HCT116 (cell line): ENCODE measurements around the gene CFAP61. TPM values are rescaled to one million over a fixed set of nuclear protein-coding genes. Genes with fewer than 3 reads are reported as not detected.

Experiments
- ATAC-seq: fragments of 200-7000 bp; cut with Tn5 transposase; 2 replicates; pipeline ENCODE4 v1.9.1; 2020; ENCODE audit warnings: mild to moderate bottlenecking, moderate library complexity
- BruUV-seq: library from RNA; stranded (reverse); fragments of 400-500 nt; replicated peaks from 2 replicates; lab custom pipeline; 2021; lab: Mats Ljungman, UMichigan
- CTCF ChIA-PET: fragments of 300-600 bp; sonication (Branson Sonifier 250); formaldehyde crosslinking; loops from one replicate; lab custom pipeline; 2021; ENCODE audit warnings: antibody characterized with exemption; lab: Charles Lee
- POLR2A ChIA-PET: fragments of 300-600, 350-600 bp; sonication (Branson Sonifier 250); formaldehyde crosslinking; loops from one replicate; lab custom pipeline; 2021; ENCODE audit warnings: antibody characterized with exemption; lab: Charles Lee
- RAD21 ChIA-PET, 2 experiments: fragments of 300-600 bp; sonication (Branson Sonifier 250); formaldehyde crosslinking; loops; one replicate each; lab custom pipeline; 2023; ENCODE audit warnings: low total read pairs in 2 of 2; ENCODE audit not compliant: uncharacterized antibody in 2 of 2, unreplicated experiment in 2 of 2, low non-redundant PET in 1 of 2; lab: Charles Lee
- DNase-seq: peaks from one replicate; pipeline ENCODE4 v3.0.0-alpha.2; 2010; ENCODE audit warnings: low read depth, low spot score
- H2AFZ ChIP-seq: fragments of 200-600 bp; shearing (Covaris generic), sonication (generic); 2 replicates; pipeline ENCODE4 v1.6.1; 2017; ENCODE audit warnings: low read depth, mixed run types, mixed read lengths, antibody characterized with exemption, low read length; ENCODE audit not compliant: poor library complexity, severe bottlenecking
- H3K27ac ChIP-seq: 2 replicates; pipeline ENCODE4 v1.5.1; 2012; ENCODE audit warnings: low read depth, low read length
- H3K27me3 ChIP-seq: fragments of 200-600 bp; sonication (generic); 2 replicates; pipeline ENCODE4 v1.6.1; 2016; ENCODE audit warnings: mixed run types, low read length, mixed read lengths; ENCODE audit not compliant: insufficient read depth
- H3K36me3 ChIP-seq, 2 experiments: fragments of 200-500 bp in 1 of 2; fragments of 200-600 bp in 1 of 2; sonication (Bioruptor generic) in 1 of 2; sonication (generic) in 1 of 2; 2 replicates each; pipeline versions ENCODE4 v1.5.1 to v1.6.1; 2014 to 2016; ENCODE audit warnings: low read length in 2 of 2, inconsistent platforms in 1 of 2, mixed read lengths in 1 of 2, mixed run types in 1 of 2; ENCODE audit not compliant: insufficient read depth in 2 of 2, control insufficient read depth in 1 of 2
- H3K4me1 ChIP-seq, 2 experiments: fragments of 200-600 bp in 1 of 2; sonication (generic) in 1 of 2; 2 replicates each; pipeline versions ENCODE4 v1.5.1 to v1.6.1; 2012 to 2017; ENCODE audit warnings: low read length in 2 of 2, inconsistent platforms in 1 of 2, mild to moderate bottlenecking in 1 of 2, mixed read lengths in 1 of 2, mixed run types in 1 of 2, moderate library complexity in 1 of 2; ENCODE audit not compliant: insufficient read depth in 2 of 2, control insufficient read depth in 1 of 2
- H3K4me2 ChIP-seq: fragments of 200-600 bp; sonication (generic); 2 replicates; pipeline ENCODE4 v1.6.1; 2017; ENCODE audit warnings: mixed run types, low read length, mixed read lengths
- H3K4me3 ChIP-seq, 2 experiments: fragments of 200-600 bp in 1 of 2; sonication (generic) in 1 of 2; replicated peaks in 1 of 2; 2 replicates each; pipeline ENCODE4 v1.5.1; 2011 to 2016; ENCODE audit warnings: low read length in 2 of 2, control low read depth in 1 of 2, low read depth in 1 of 2, mild to moderate bottlenecking in 1 of 2, mixed read lengths in 1 of 2, mixed run types in 1 of 2
- H3K79me2 ChIP-seq: fragments of 200-600 bp; sonication (generic); 2 replicates; pipeline ENCODE4 v1.6.1; 2017; ENCODE audit warnings: mild to moderate bottlenecking, mixed run types, low read length, moderate library complexity, mixed read lengths; ENCODE audit not compliant: insufficient read depth
- H3K9ac ChIP-seq: fragments of 200-600 bp; sonication (generic); 2 replicates; pipeline ENCODE4 v1.6.1; 2016; ENCODE audit warnings: low read length, mixed read lengths
- H3K9me2 ChIP-seq: fragments of 200-600 bp; sonication (generic), shearing (Covaris generic); 2 replicates; pipeline ENCODE4 v1.6.1; 2017; ENCODE audit warnings: mixed run types, mild to moderate bottlenecking, moderate library complexity; ENCODE audit not compliant: insufficient read depth
- H3K9me3 ChIP-seq, 2 experiments: fragments of 200-500 bp in 1 of 2; fragments of 200-600 bp in 1 of 2; sonication (Bioruptor generic) in 1 of 2; sonication (generic) in 1 of 2; 2 replicates each; pipeline ENCODE4 v1.6.1; 2014 to 2017; ENCODE audit warnings: low read length in 2 of 2, mixed read lengths in 2 of 2, inconsistent platforms in 1 of 2, low read depth in 1 of 2, mild to moderate bottlenecking in 1 of 2, mixed run types in 1 of 2, moderate library complexity in 1 of 2; ENCODE audit not compliant: control insufficient read depth in 1 of 2, insufficient read depth in 1 of 2
- H4K20me1 ChIP-seq: fragments of 200-600 bp; sonication (generic), shearing (Covaris generic); 2 replicates; pipeline ENCODE4 v1.6.1; 2017; ENCODE audit warnings: mixed run types, mild to moderate bottlenecking, moderate library complexity; ENCODE audit not compliant: insufficient read depth
- CBX3 ChIP-seq: IDR thresholded peaks from 2 replicates; pipeline ENCODE4 v1.6.1; 2012; ENCODE audit warnings: low read depth
- CEBPB ChIP-seq: IDR thresholded peaks from 2 replicates; pipeline ENCODE4 v1.6.1; 2012; ENCODE audit warnings: low read depth
- EGR1 ChIP-seq: IDR thresholded peaks from 2 replicates; pipeline ENCODE4 v1.6.1; 2012; ENCODE audit warnings: low read depth
- ELF1 ChIP-seq: IDR thresholded peaks from 2 replicates; pipeline ENCODE4 v1.6.1; 2012; ENCODE audit warnings: low read depth, borderline replicate concordance
- EZH2 ChIP-seq: fragments of 200-600 bp; sonication (generic); IDR thresholded peaks from 2 replicates; pipeline ENCODE4 v1.6.1; 2017; ENCODE audit warnings: antibody characterized with exemption, mixed run types
- EZH2phosphoT487 ChIP-seq: fragments of 200-600 bp; IDR thresholded peaks from 2 replicates; pipeline ENCODE4 v1.6.1; 2018; ENCODE audit warnings: antibody characterized with exemption, borderline replicate concordance
- POLR2A ChIP-seq: IDR thresholded peaks from 2 replicates; pipeline ENCODE4 v1.7.0; 2011; ENCODE audit warnings: borderline replicate concordance; ENCODE audit not compliant: insufficient read depth, insufficient read length; ENCODE audit errors: extremely low read depth
- REST ChIP-seq: IDR thresholded peaks from 2 replicates; pipeline ENCODE4 v1.6.1; 2012; ENCODE audit warnings: low read depth
- SIN3A ChIP-seq: IDR thresholded peaks from 2 replicates; pipeline ENCODE4 v1.6.1; 2012; ENCODE audit warnings: low read depth
- SP1 ChIP-seq: IDR thresholded peaks from 2 replicates; pipeline ENCODE4 v1.6.1; 2012; ENCODE audit warnings: low read depth
- SRF ChIP-seq: IDR thresholded peaks from 2 replicates; pipeline ENCODE4 v1.6.1; 2012; ENCODE audit warnings: low read depth
- TCF7L2 ChIP-seq: IDR thresholded peaks from 2 replicates; pipeline ENCODE4 v1.7.0; 2011; ENCODE audit warnings: borderline replicate concordance, inconsistent platforms; ENCODE audit not compliant: insufficient read depth, insufficient read length; ENCODE audit errors: extremely low read depth
- intact Hi-C: fragments of 100-400 bp; cut with micrococcal nuclease; formaldehyde crosslinking; loops from 2 replicates; pipeline ENCODE4 v1.10.0; 2022
- total RNA-seq: library from RNA; stranded (reverse); gene quantifications from one replicate; pipeline ENCODE4 v1.2.1, GENCODE V29; 2021; ENCODE audit not compliant: unreplicated experiment
- TF ChIP-seq, protein P1 (sequence below): IDR thresholded peaks from 2 replicates; pipeline ENCODE4 v1.6.1; 2012

The CFAP61 gene
- total RNA-seq, 1 experiment from 2014 or later, result 1.7 TPM

- H3K4me1 ChIP-seq, result no peaks in the 10 kb centered on the region
- H3K27me3 ChIP-seq, result peaks cover 19% of the 10 kb centered on the region
- no peaks in the 10 kb centered on the region for H3K9me3 ChIP-seq
- ATAC-seq (no peak), DNase-seq (no peak)
- no peaks in the 10 kb centered on the region for H3K9me2 ChIP-seq
- no peaks in the 10 kb centered on the region for H3K79me2 ChIP-seq
- H4K20me1 ChIP-seq, result no peaks in the 10 kb centered on the region
- TF ChIP-seq ELF1, result no peak
- no peak for TF ChIP-seq SRF
- TF ChIP-seq EGR1, result no peak
- no peak for TF ChIP-seq CEBPB
- TF ChIP-seq SIN3A, result no peak
- TF ChIP-seq SP1, result no peak
- no peak for TF ChIP-seq EZH2phosphoT487
- no peak for TF ChIP-seq CBX3
- TF ChIP-seq, protein P1, sequence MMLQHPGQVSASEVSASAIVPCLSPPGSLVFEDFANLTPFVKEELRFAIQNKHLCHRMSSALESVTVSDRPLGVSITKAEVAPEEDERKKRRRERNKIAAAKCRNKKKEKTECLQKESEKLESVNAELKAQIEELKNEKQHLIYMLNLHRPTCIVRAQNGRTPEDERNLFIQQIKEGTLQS, result no peak
- no peak for TF ChIP-seq TCF7L2
- TF ChIP-seq REST, result no peak
- no peak for TF ChIP-seq POLR2A
- TF ChIP-seq EZH2, result no peak
- no peak overlapping the region for H3K4me2 ChIP-seq
- no peak overlapping the region for H3K9ac ChIP-seq
- ChIA-PET CTCF (no interaction called here), RAD21 (no interaction called here), POLR2A (no interaction called here)
- intact Hi-C loops, result no loop called here
- no TSS peak for BruUV-seq
- H3K4me3 ChIP-seq, result no peak overlapping the region
- no peak overlapping the region for H2AFZ ChIP-seq
- no peaks in the 10 kb centered on the region for H3K36me3 ChIP-seq
- H3K27ac ChIP-seq, result no peak overlapping the region
Measured at GRCh38 chr20:20363799-20364592, 311.7 kb downstream of the CFAP61 start.
